ENCODE results near the gene RPL5. TPM values are rescaled to one million over a fixed set of nuclear protein-coding genes. Genes with fewer than 3 reads are reported as not detected.
A peak's percentile ranks its signal among the peaks of the same experiment; 100 is the strongest.

The RPL5 gene
- polyA plus RNA-seq, 6 donors from 2014 or later: 1,555 to 2,814 (median 2,267) TPM

- ATAC-seq (ENCODE audit: low read depth in 2 of 2): no peak
- Mint-ChIP-seq H3K4me1 (peaks cover 13 to 26% (median 15%) of the 10 kb centered on the region in 3 donors), H3K4me3 (no peak overlapping the region), H3K27ac (peak overlapping the region in 2 of 6 donors; percentile 19 to 32), H3K36me3 (peaks cover 7 to 12% of the 10 kb centered on the region in 2 donors), H3K9me3 (peaks cover 0 to 2% (median 0%) of the 10 kb centered on the region in 7 donors), H3K27me3 (no peaks in the 10 kb centered on the region)
- no peak for DNase-seq
These were observed 45.4 kb downstream of the RPL5 start for GRCh38 chr1:92877081-92877711.

- Mint-ChIP-seq H3K4me1 (peaks cover 18 to 31% (median 21%) of the 10 kb centered on the region in 3 donors), H3K4me3 (no peak overlapping the region)
These were observed 46.0 kb downstream of the RPL5 start for GRCh38 chr1:92877792-92878191.

GRCh38 chr1:92879316-92879968, 47.6 kb downstream of the RPL5 start:
- ATAC-seq (ENCODE audit: low read depth in 2 of 2): no peak
- DNase-seq: no peak
- Mint-ChIP-seq H3K4me1 (peaks cover 33 to 47% (median 34%) of the 10 kb centered on the region in 3 donors), H3K36me3 (peaks cover 7 to 9% of the 10 kb centered on the region in 2 donors), H3K4me3 (no peak overlapping the region), H3K27me3 (no peaks in the 10 kb centered on the region), H3K9me3 (no peaks in the 10 kb centered on the region), H3K27ac (peak overlapping the region in 2 of 6 donors; percentile 18 to 56)

More at GRCh38 chr1:92877792-92878191, 46.0 kb downstream of the RPL5 start:
- Mint-ChIP-seq H3K9me3 (no peaks in the 10 kb centered on the region), H3K27ac (peak overlapping the region in 3 of 6 donors; percentile 19 to 58 (median 32)), H3K27me3 (no peaks in the 10 kb centered on the region), H3K36me3 (peaks cover 7 to 12% of the 10 kb centered on the region in 2 donors)
- no peak for ATAC-seq (ENCODE audit: low read depth in 2 of 2)
- no peak for DNase-seq

- no peaks in the 10 kb centered on the region for H3K9me3 Mint-ChIP-seq
These were observed 49.6 kb downstream of the RPL5 start for GRCh38 chr1:92881391-92881790.

GRCh38 chr1:92882819-92883218, 51.0 kb downstream of the RPL5 start:
- Mint-ChIP-seq H3K9me3 (no peaks in the 10 kb centered on the region), H3K4me1 (peaks cover 36 to 57% (median 37%) of the 10 kb centered on the region in 3 donors), H3K4me3 (peak overlapping the region in 7 of 8 donors; percentile 7 to 65 (median 41)), H3K27me3 (no peaks in the 10 kb centered on the region), H3K36me3 (no peaks in the 10 kb centered on the region), H3K27ac (peak overlapping the region; percentile 15 to 86 (median 68))
- DNase-seq: peak; percentile 36
- peak; percentile 97 to 99 for ATAC-seq (ENCODE audit: low read depth in 2 of 2)

More at GRCh38 chr1:92881391-92881790, 49.6 kb downstream of the RPL5 start:
- Mint-ChIP-seq H3K4me1 (peaks cover 34 to 58% (median 35%) of the 10 kb centered on the region in 3 donors), H3K4me3 (no peak overlapping the region), H3K27ac (no peak overlapping the region), H3K36me3 (no peaks in the 10 kb centered on the region), H3K27me3 (no peaks in the 10 kb centered on the region)
- ATAC-seq (ENCODE audit: low read depth in 2 of 2) (no peak), DNase-seq (no peak)

- ATAC-seq (ENCODE audit: low read depth in 2 of 2) (no peak), DNase-seq (no peak)
- Mint-ChIP-seq H3K27me3 (no peaks in the 10 kb centered on the region), H3K27ac (peak overlapping the region; percentile 48 to 86 (median 81)), H3K4me1 (peaks cover 36 to 56% (median 37%) of the 10 kb centered on the region in 3 donors), H3K9me3 (no peaks in the 10 kb centered on the region), H3K36me3 (no peaks in the 10 kb centered on the region), H3K4me3 (peak overlapping the region in 5 of 8 donors; percentile 7 to 65 (median 46))
These were observed 51.5 kb downstream of the RPL5 start for GRCh38 chr1:92883297-92883696.

GRCh38 chr1:92884195-92884594, 52.4 kb downstream of the RPL5 start:
- no peaks in the 10 kb centered on the region for H3K36me3 Mint-ChIP-seq
- peak overlapping the region; percentile 24 to 86 (median 66) for H3K27ac Mint-ChIP-seq

GRCh38 chr1:92886886-92887419, 55.1 kb downstream of the RPL5 start:
- H3K9me3 Mint-ChIP-seq: peaks cover 0 to 10% (median 3%) of the 10 kb centered on the region in 7 donors
- ATAC-seq (ENCODE audit: low read depth in 2 of 2): no peak
- peak overlapping the region in 4 of 6 donors; percentile 42 to 82 (median 61) for H3K27ac Mint-ChIP-seq
- no peaks in the 10 kb centered on the region for H3K27me3 Mint-ChIP-seq
- no peaks in the 10 kb centered on the region for H3K36me3 Mint-ChIP-seq
- DNase-seq: no peak
- peaks cover 40 to 54% (median 52%) of the 10 kb centered on the region in 3 donors for H3K4me1 Mint-ChIP-seq
- no peak overlapping the region for H3K4me3 Mint-ChIP-seq

More at GRCh38 chr1:92884195-92884594, 52.4 kb downstream of the RPL5 start:
- Mint-ChIP-seq H3K4me3 (no peak overlapping the region), H3K27me3 (no peaks in the 10 kb centered on the region), H3K4me1 (peaks cover 40 to 60% (median 46%) of the 10 kb centered on the region in 3 donors), H3K9me3 (peaks cover 0 to 3% (median 0%) of the 10 kb centered on the region in 7 donors)
- DNase-seq: no peak
- no peak for ATAC-seq (ENCODE audit: low read depth in 2 of 2)

GRCh38 chr1:92887465-92887864, 55.6 kb downstream of the RPL5 start:
- Mint-ChIP-seq H3K9me3 (peaks cover 0 to 10% (median 3%) of the 10 kb centered on the region in 7 donors), H3K36me3 (no peaks in the 10 kb centered on the region), H3K27me3 (no peaks in the 10 kb centered on the region), H3K4me1 (peaks cover 37 to 53% (median 51%) of the 10 kb centered on the region in 3 donors), H3K4me3 (no peak overlapping the region), H3K27ac (peak overlapping the region in 4 of 6 donors; percentile 42 to 82 (median 61))
- no peak for DNase-seq
- no peak for ATAC-seq (ENCODE audit: low read depth in 2 of 2)

Other genes with a start within 250 kb of the RPL5 start
- gene EVI5, start 46.9 kb upstream of the RPL5 start, polyA plus RNA-seq (ENCODE audit: low read depth in 6 of 6): 10 to 100 TPM in 2 of 6 donors, 1 to 10 TPM in 4; 3.3 to 11.6 (median 9.0) TPM
- 10 to 100 TPM; 26.0 to 57.3 (median 32.4) TPM for gene DIPK1A, start 129.4 kb downstream of the RPL5 start, polyA plus RNA-seq (ENCODE audit: low read depth in 6 of 6)
- 100 to 1,000 TPM in 3 of 6 donors, 10 to 100 TPM in 3; 83.6 to 146 (median 97.7) TPM for gene MTF2, start 247.2 kb downstream of the RPL5 start, polyA plus RNA-seq (ENCODE audit: low read depth in 6 of 6)